Small intestine (tissue), 16 donors: ENCODE data around the gene MZT2A. TPM values are rescaled to one million over a fixed set of nuclear protein-coding genes. Genes with fewer than 3 reads are reported as not detected.
A peak's percentile ranks its signal among the peaks of the same experiment; 100 is the strongest.
"Not testable (repeated sequence)": the region's sequence is repeated elsewhere in the genome, so short reads cannot be mapped to it uniquely, and the experiment has no call there.

ENCODE experiments used
- DNase-seq, 2 donors: peaks; one replicate each; pipeline versions ENCODE4 v3.0.0 to v3.0.0-alpha.2; 2013
- FAIRE-seq: peaks from 2 replicates; lab custom pipeline; 2012; peaks lifted over from hg19 to GRCh38; lab: Jason Lieb, UNC
- H3K27ac ChIP-seq, 3 donors: one replicate each; pipeline ENCODE4 v1.5.1; 2013; ENCODE audit warnings: low read length in 2 of 3, mild to moderate bottlenecking in 2 of 3, control low read depth in 1 of 3, inconsistent platforms in 1 of 3, low read depth in 1 of 3, moderate library complexity in 1 of 3
- H3K27me3 ChIP-seq, 3 donors: one replicate each; pipeline ENCODE4 v1.6.1; 2013; ENCODE audit warnings: low read length in 3 of 3, inconsistent platforms in 1 of 3; ENCODE audit not compliant: control insufficient read depth in 3 of 3, insufficient read depth in 3 of 3
- H3K36me3 ChIP-seq, 3 donors: one replicate each; pipeline ENCODE4 v1.6.1; 2013; ENCODE audit warnings: low read length in 3 of 3, inconsistent platforms in 1 of 3, low read depth in 1 of 3, mild to moderate bottlenecking in 1 of 3, moderate library complexity in 1 of 3; ENCODE audit not compliant: control insufficient read depth in 3 of 3, insufficient read depth in 2 of 3
- H3K4me1 ChIP-seq, 3 donors: one replicate each; pipeline ENCODE4 v1.6.1; 2013; ENCODE audit warnings: low read length in 2 of 3, inconsistent platforms in 1 of 3, low read depth in 1 of 3, mild to moderate bottlenecking in 1 of 3, moderate library complexity in 1 of 3; ENCODE audit not compliant: control insufficient read depth in 3 of 3, insufficient read depth in 2 of 3
- H3K4me3 ChIP-seq, 3 donors: one replicate each; pipeline ENCODE4 v1.5.1; 2013; ENCODE audit warnings: low read length in 3 of 3, control low read depth in 1 of 3, inconsistent platforms in 1 of 3, low read depth in 1 of 3, mild to moderate bottlenecking in 1 of 3, moderate library complexity in 1 of 3
- H3K9me3 ChIP-seq, 2 donors: one replicate each; pipeline ENCODE4 v1.6.1; 2013; ENCODE audit warnings: low read depth in 1 of 2, low read length in 1 of 2; ENCODE audit not compliant: control insufficient read depth in 2 of 2, insufficient read depth in 1 of 2
- WGBS, 3 donors: extraction: QIAGEN DNeasy Blood & Tissue Kit; methylation state at CpG; one replicate each; pipeline ENCODE4 v1.1.7; 2013; 5-methylcytosine and 5-hydroxymethylcytosine counted together
- long read RNA-seq, 10 donors: transcript quantifications; one replicate each; lab custom pipeline, GENCODE V29; 2026
- polyA plus RNA-seq, 4 donors: library from polyadenylated mRNA; stranded (reverse) in 3 of 4; unstranded in 1 of 4; fragments of 200-250 nt in 3 of 4; fragments of 120-200 nt in 1 of 4; gene quantifications; one replicate each; pipeline versions ENCODE4 v1.2.1 to v1.2.3, GENCODE V29; 2013
- donor health status: healthy with polysubstance abuse.
- donor health status: control.
- donor health status: control.
- donor health status: Bipolar disorder and iron deficiency.
- donor health status: healthy.

The MZT2A gene
- 100 to 1,000 TPM in 3 of 4 donors, 10 to 100 TPM in 1; 67.4 to 176 (median 161) TPM for polyA plus RNA-seq
- long read RNA-seq, donor 1: 0 reads
- long read RNA-seq, donor 2, transcript MZT2A-201 (3 exons, 624 nt): major isoform, 23 of 24 reads
- long read RNA-seq, donor 2, partial matches to known transcripts: 0 of 24 reads
- long read RNA-seq, donor 2, other reads (novel, unspliced or antisense): 0 of 24 reads
- long read RNA-seq, donor 3, transcript MZT2A-201 (3 exons, 624 nt): major isoform, 40 of 52 reads
- long read RNA-seq, donor 3, partial matches to known transcripts: 8 of 52 reads
- long read RNA-seq, donor 3, other reads (novel, unspliced or antisense): 0 of 52 reads
- long read RNA-seq, donor 4: 0 reads
- long read RNA-seq, donor 5, transcript MZT2A-201 (3 exons, 624 nt): major isoform, 23 of 23 reads
- long read RNA-seq, donor 5, partial matches to known transcripts: 0 of 23 reads
- long read RNA-seq, donor 5, other reads (novel, unspliced or antisense): 0 of 23 reads
- long read RNA-seq, donor 6, transcript MZT2A-201 (3 exons, 624 nt): major isoform, 45 of 65 reads
- long read RNA-seq, donor 6, transcript MZT2A-204 (4 exons, 980 nt): minor isoform, 6 of 65 reads
- long read RNA-seq, donor 6, partial matches to known transcripts: 13 of 65 reads
- long read RNA-seq, donor 6, other reads (novel, unspliced or antisense): 0 of 65 reads
- long read RNA-seq, donor 7: 0 reads
- long read RNA-seq, donor 8, transcript MZT2A-201 (3 exons, 624 nt): major isoform, 8 of 9 reads
- long read RNA-seq, donor 8, partial matches to known transcripts: 0 of 9 reads
- long read RNA-seq, donor 8, other reads (novel, unspliced or antisense): 0 of 9 reads
- long read RNA-seq, donor 9, transcript MZT2A-201 (3 exons, 624 nt): major isoform, 11 of 15 reads
- long read RNA-seq, donor 9, partial matches to known transcripts: 0 of 15 reads
- long read RNA-seq, donor 9, other reads (novel, unspliced or antisense): 0 of 15 reads
- long read RNA-seq, donor 10, transcript MZT2A-204 (4 exons, 980 nt): minor isoform, 6 of 72 reads
- long read RNA-seq, donor 10, transcript MZT2A-201 (3 exons, 624 nt): major isoform, 56 of 72 reads
- long read RNA-seq, donor 10, partial matches to known transcripts: 10 of 72 reads
- long read RNA-seq, donor 10, other reads (novel, unspliced or antisense): 0 of 72 reads

GRCh38 chr2:131492015-131492417 is at the start of gene MZT2A:
TSS of gene MZT2A (minus strand) at chr2:131492397. CDS start at chr2:131492376, 21 bp downstream.
- Histone ChIP-seq H3K27ac (peak within 1 kb of the TSS; percentile 92 to 98 (median 98)), H3K4me3 (peak within 1 kb of the TSS; percentile 69 to 94 (median 93)), H3K36me3 (peaks cover 0 to 26% (median 0%) of the 10 kb centered on the region in 3 donors)
- FAIRE-seq, H3K27me3 ChIP-seq, DNase-seq, H3K4me1 ChIP-seq, H3K9me3 ChIP-seq: not testable (repeated sequence)
- 0% methylated on average over 27 to 53 of the region's 53 CpGs for WGBS, 3 donors

- not testable (repeated sequence) for H3K27me3 ChIP-seq
- WGBS, 3 donors: 89 to 93% (median 91%) methylated on average over 13 of the region's 13 CpGs
Observed at GRCh38 chr2:131538856-131539255, 46.7 kb upstream of the MZT2A start.

GRCh38 chr2:131536841-131537240 is 44.6 kb upstream of the MZT2A start:
- not testable (repeated sequence) for H3K4me1 ChIP-seq, H3K36me3 ChIP-seq, H3K9me3 ChIP-seq, FAIRE-seq, H3K4me3 ChIP-seq, H3K27ac ChIP-seq, H3K27me3 ChIP-seq, DNase-seq
- 87 to 95% (median 92%) methylated on average over 7 to 14 of the region's 14 CpGs for WGBS, 3 donors

More at GRCh38 chr2:131538856-131539255, 46.7 kb upstream of the MZT2A start:
- not testable (repeated sequence) for H3K36me3 ChIP-seq, DNase-seq, H3K9me3 ChIP-seq, H3K4me3 ChIP-seq, H3K27ac ChIP-seq, FAIRE-seq, H3K4me1 ChIP-seq

- H3K9me3 ChIP-seq, FAIRE-seq, H3K27me3 ChIP-seq, H3K4me1 ChIP-seq, H3K36me3 ChIP-seq, DNase-seq, H3K4me3 ChIP-seq, H3K27ac ChIP-seq: not testable (repeated sequence)
- WGBS, 3 donors: 84 to 89% (median 84%) methylated on average over 12 to 21 of the region's 21 CpGs
Observed at GRCh38 chr2:131535951-131536826, 44.0 kb upstream of the MZT2A start.

GRCh38 chr2:131535526-131535925 is 43.3 kb upstream of the MZT2A start:
- H3K27ac ChIP-seq: no peak overlapping the region
- no peaks in the 10 kb centered on the region for H3K4me1 ChIP-seq
- FAIRE-seq: no peak
- H3K4me3 ChIP-seq: no peak overlapping the region
- WGBS, 3 donors: 55 to 79% (median 74%) methylated on average over 4 of the region's 4 CpGs
- no peaks in the 10 kb centered on the region for H3K27me3 ChIP-seq
- H3K9me3 ChIP-seq: no peaks in the 10 kb centered on the region
- no peak for DNase-seq
- no peaks in the 10 kb centered on the region for H3K36me3 ChIP-seq

- not testable (repeated sequence) for H3K4me3 ChIP-seq, H3K4me1 ChIP-seq, H3K36me3 ChIP-seq, FAIRE-seq, H3K27ac ChIP-seq, H3K27me3 ChIP-seq, DNase-seq, H3K9me3 ChIP-seq
- 70 to 83% (median 73%) methylated on average over 10 to 11 of the region's 11 CpGs for WGBS, 3 donors
Observed at GRCh38 chr2:131534965-131535364, 42.8 kb upstream of the MZT2A start.

- FAIRE-seq, H3K9me3 ChIP-seq, H3K4me3 ChIP-seq, H3K27ac ChIP-seq, H3K27me3 ChIP-seq, H3K36me3 ChIP-seq, H3K4me1 ChIP-seq, DNase-seq: not testable (repeated sequence)
- 73 to 100% (median 80%) methylated on average over 1 to 11 of the region's 13 CpGs for WGBS, 3 donors
Observed at GRCh38 chr2:131534317-131534672, 42.1 kb upstream of the MZT2A start.
